ENCODE data around the gene UMODL1. TPM values are rescaled to one million over a fixed set of nuclear protein-coding genes. Genes with fewer than 3 reads are reported as not detected.

Gene UMODL1
- total RNA-seq, 1 donor from 2014 or later, result 0.49 TPM

DNA sequence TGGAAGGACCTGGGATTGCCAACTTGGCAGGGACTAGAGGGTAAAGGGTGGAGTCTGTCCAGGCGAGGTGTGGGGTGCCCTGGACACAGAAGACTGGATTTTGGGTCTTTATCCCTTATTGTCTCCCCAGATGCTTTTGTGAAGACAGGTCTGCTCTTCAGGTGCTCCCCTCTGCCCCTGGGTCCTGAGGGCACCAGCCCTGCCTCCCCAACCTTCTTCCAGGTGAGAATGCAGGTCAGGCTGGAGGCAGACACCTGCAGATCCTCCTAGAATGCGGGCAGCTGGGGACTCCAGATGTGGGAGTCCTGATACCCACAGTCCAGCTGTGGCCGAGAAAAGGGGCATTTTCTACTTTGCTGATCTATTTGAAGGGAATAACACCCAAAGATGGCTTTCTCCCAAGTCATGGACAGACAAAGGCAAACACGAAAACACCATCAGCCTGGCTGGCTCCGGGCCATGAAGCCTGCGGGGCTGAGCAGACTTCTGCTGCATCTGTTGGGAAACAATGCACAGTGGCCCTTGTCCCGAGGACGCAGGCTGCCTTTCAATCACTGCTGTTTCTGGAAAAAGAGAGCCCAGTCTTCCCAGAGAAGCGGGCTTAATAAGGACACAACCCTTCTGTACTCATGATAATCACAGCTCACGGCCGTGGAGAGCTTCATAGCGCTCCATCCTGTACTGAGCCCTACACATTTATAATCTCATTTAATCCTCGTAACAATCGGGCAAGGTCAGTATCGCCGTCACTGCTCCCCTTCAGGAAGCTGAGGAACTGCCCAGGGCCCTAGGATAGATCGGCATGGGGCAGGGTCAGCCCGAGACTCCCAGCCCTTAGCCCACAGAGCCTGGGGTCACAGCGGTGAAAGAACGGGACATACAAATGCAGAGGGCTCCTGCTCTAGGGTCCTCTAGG, 85.8 kb downstream of the UMODL1 start:
- Histone ChIP-seq H3K36me3 (no peaks in the 10 kb centered on the region), H3K9me3 (no peaks in the 10 kb centered on the region), H3K27ac (no peak overlapping the region), H3K4me3 (no peak overlapping the region), H3K4me1 (peaks cover 5% of the 10 kb centered on the region), H3K27me3 (no peaks in the 10 kb centered on the region)
- intact Hi-C loops (cut with DNase I), result no loop called here
- ATAC-seq (no peak), DNase-seq (peak; percentile 61)
- TF ChIP-seq, protein P1, sequence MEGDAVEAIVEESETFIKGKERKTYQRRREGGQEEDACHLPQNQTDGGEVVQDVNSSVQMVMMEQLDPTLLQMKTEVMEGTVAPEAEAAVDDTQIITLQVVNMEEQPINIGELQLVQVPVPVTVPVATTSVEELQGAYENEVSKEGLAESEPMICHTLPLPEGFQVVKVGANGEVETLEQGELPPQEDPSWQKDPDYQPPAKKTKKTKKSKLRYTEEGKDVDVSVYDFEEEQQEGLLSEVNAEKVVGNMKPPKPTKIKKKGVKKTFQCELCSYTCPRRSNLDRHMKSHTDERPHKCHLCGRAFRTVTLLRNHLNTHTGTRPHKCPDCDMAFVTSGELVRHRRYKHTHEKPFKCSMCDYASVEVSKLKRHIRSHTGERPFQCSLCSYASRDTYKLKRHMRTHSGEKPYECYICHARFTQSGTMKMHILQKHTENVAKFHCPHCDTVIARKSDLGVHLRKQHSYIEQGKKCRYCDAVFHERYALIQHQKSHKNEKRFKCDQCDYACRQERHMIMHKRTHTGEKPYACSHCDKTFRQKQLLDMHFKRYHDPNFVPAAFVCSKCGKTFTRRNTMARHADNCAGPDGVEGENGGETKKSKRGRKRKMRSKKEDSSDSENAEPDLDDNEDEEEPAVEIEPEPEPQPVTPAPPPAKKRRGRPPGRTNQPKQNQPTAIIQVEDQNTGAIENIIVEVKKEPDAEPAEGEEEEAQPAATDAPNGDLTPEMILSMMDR (IDR thresholded peaks at IDR 0.05), result no peak

DNA sequence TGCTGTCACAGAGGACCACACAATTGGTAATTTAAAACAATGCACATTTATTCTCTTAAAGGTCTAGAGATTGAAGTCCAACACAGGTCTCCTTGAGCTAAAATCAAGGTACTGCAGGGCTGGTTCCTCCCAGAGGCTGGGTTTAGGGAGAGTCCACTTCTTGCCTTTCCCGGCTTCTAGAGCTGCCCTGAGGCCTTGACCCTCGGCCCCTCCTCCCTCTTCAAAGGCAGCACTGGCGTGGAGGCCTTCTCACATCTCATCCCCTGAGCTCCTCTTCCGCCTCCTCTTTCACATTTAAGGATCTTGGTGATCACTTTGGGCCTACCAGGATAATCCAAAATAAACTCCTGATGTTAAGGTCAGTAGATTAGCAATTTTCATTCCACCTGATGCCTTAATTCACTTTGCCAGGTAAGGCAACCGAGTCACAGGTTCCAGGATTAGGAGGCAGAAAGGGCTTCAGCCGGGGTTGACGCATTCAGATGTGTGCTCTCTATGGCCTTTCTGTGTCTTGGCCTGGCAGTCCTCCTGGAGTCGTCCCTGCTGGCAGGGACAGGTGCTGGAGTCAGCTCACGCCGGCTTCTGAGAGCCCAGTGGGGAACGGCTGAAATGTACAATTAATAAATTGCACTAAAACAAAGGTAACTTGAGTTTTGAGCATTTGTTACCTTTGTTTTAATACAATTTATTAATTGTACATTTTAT, 86.6 kb downstream of the UMODL1 start:
- intact Hi-C loops (cut with DNase I), result no loop called here
- no peak overlapping the region for H3K4me3 ChIP-seq
- H3K27ac ChIP-seq, result no peak overlapping the region
- DNase-seq, result no peak
- H3K9me3 ChIP-seq, result no peaks in the 10 kb centered on the region
- ATAC-seq, result no peak
- H3K4me1 ChIP-seq, result no peaks in the 10 kb centered on the region
- H3K36me3 ChIP-seq, result no peaks in the 10 kb centered on the region
- H3K27me3 ChIP-seq, result no peaks in the 10 kb centered on the region
- TF ChIP-seq, protein P1 (IDR thresholded peaks at IDR 0.05), result no peak

DNA sequence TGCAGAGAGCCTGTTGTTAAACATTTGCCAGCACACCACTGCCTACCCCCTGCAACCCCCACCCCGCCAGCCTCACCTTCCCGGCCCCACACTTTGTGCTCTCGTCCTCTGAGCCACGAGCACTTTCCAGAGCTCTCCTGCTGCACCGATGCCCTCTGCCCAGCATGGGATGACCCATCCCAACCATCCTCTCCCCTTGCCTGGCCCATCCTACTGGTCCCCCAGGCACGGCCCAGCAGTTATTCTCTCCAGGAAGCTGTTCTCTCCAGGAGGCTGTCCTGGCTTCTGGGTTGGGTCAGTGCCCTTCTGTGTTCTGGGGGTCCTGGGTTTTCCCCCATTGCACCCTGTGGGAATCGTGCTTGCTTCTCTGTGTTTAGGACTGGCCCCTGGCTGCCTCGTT, 87.7 kb downstream of the UMODL1 start:
- DNase-seq (peak; percentile 50), ATAC-seq (no peak)
- Histone ChIP-seq H3K4me3 (no peak overlapping the region), H3K36me3 (no peaks in the 10 kb centered on the region), H3K27me3 (no peaks in the 10 kb centered on the region), H3K27ac (no peak overlapping the region), H3K9me3 (no peaks in the 10 kb centered on the region), H3K4me1 (no peaks in the 10 kb centered on the region)
- TF ChIP-seq, protein P1 (IDR thresholded peaks at IDR 0.05), result no peak
- intact Hi-C loops (cut with DNase I), result no loop called here

DNA sequence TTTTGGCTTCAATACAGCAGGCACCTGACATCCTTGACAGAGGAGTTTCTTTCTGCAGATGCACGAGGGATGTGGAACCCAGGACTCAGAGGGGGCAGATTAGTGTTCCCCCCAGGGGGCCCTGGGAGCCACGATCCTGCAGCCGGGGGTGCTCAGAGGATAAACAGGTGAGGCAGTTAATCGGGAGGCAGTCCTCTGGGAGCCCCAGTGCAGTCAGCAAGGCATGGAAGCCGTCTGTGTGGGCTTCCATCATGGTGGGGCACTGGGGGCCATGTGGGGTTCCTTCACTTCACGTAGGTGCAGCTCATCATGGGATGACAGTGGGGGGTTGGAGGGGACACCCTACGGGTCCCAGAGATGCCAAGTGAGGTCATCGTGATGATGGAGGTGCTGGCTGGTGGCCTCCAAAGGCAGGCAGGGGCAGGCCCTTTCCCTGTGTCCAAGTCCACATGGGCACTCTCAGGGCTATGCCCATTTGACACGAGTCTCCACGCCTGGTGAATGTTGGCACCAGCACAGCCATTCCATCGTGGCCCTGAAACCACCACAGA, 88.5 kb downstream of the UMODL1 start:
- no peaks in the 10 kb centered on the region for H3K36me3 ChIP-seq
- intact Hi-C loops (cut with DNase I), result loop anchor here (10.0 kb wide), 1 partner anchor 105 kb away; no protein-coding TSS in a partner anchor
- H3K27ac ChIP-seq, result no peak overlapping the region
- H3K4me3 ChIP-seq, result no peak overlapping the region
- peak; percentile 47 for DNase-seq
- no peaks in the 10 kb centered on the region for H3K4me1 ChIP-seq
- H3K9me3 ChIP-seq, result no peaks in the 10 kb centered on the region
- TF ChIP-seq, protein P1 (IDR thresholded peaks at IDR 0.05), result no peak
- no peak for ATAC-seq
- H3K27me3 ChIP-seq, result no peaks in the 10 kb centered on the region

DNA sequence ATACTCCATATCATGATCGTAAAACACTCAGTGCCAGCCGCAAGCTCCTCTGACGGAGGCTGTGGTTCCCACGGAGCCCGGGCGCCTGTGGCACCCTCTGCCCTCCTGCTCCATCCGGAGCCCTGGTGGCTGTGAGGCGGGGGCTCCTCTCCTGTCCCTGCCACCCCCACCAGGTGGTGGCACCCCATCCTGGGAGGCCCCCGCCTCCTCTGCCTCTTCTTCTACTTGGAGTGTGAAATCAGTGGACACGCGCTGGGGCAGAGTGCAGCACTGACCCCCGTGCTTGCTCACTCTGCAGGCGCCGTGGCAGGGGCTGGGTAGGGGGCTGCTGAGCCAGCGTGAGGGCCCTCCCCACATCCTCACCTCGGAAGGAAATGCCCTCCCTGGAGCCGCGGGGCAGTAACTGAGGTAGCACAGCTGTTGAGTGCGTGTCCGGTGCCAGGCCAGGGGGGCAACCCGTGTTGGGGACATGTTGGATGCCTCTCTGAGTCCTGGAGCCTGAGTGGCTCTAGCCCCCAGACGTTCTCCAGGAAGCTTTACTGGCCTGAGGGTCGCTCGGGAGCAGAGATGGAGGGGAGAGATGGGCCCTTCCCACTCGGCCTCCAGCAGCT, 89.1 kb downstream of the UMODL1 start:
- Histone ChIP-seq H3K27ac (no peak overlapping the region), H3K4me1 (no peaks in the 10 kb centered on the region), H3K4me3 (no peak overlapping the region), H3K9me3 (no peaks in the 10 kb centered on the region), H3K36me3 (no peaks in the 10 kb centered on the region), H3K27me3 (no peaks in the 10 kb centered on the region)
- DNase-seq (peak; percentile 52), ATAC-seq (no peak)
- TF ChIP-seq, protein P1 (IDR thresholded peaks at IDR 0.05), result no peak
- intact Hi-C loops (cut with DNase I), result loop anchor here (10.0 kb wide), 1 partner anchor 105 kb away; no protein-coding TSS in a partner anchor
